Stimulated activated CD4-positive, alpha-beta T cell treated with anti-CD3 and anti-CD28 coated beads, TNF-alpha, amount 100 ng/mL, for 48 hours (primary cell): ENCODE measurements around the gene GUCY2C.
"Not testable (repeated sequence)": the region's sequence is repeated elsewhere in the genome, so short reads cannot be mapped to it uniquely, and the experiment has no call there.

Source experiments
- DNase-seq, 3 donors: peaks; one replicate each; pipeline ENCODE4 v3.0.0-alpha.2; 2020; ENCODE audit warnings: low read depth in 3 of 3

GUCY2C gene

DNA sequence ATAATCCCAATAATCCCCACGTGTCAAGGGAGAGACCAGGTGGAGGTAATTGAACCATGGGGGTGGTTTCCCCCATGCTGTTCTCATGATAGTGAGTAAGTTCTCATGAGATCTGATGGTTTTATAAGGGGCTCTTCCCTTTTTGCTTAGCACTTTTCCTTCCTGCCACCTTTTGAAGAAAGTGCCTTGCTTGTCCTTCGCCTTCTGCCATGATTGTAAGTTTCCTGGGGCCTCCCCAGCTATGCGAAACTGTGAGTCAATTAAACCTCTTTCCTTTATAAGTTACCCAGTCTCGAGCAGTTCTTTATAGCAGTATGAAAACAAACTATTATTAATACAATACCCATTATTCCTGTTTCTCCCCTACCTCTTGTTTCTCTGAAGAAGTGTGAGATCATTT is 14.2 kb downstream of the GUCY2C start:
- DNase-seq, result not testable (repeated sequence)

DNA sequence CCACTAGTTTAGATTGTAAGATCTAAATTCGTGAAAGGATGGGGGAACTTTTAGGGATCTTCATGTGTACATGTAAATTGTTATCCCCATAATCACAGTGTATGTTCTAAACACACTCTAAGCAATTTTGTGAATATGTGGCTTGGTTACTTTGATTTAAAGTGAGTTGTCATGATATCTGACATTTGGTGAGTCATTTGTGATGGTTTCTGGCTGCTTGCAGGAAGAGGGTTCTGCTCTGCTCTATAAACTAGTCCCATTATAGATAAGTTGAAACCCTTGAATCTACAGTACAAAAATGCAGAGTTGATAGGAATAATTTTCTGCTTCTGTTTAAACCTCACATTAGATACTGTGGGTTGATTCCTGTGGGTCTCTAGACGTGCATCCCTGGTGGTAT is 14.8 kb downstream of the GUCY2C start:
- DNase-seq, result no peak

DNA sequence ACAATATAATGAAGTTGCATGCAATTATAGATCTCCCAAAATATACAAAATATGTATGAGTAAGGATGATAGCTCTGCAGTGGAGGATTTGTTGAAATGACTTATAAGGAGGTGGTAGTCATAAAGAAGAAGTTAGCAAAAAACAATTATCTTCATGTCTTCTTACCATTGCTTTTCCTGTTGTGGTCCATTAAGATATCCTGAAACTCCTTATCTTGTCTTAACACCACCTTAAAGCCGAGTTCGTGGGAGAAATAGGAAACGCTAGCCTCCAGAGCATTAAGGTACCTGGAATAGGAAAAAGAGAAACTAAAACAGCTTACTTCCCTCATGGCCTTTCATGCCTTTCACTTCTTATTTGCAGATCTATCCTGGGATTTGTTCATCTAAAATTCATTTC is 15.2 kb downstream of the GUCY2C start:
- DNase-seq, result no peak

DNA sequence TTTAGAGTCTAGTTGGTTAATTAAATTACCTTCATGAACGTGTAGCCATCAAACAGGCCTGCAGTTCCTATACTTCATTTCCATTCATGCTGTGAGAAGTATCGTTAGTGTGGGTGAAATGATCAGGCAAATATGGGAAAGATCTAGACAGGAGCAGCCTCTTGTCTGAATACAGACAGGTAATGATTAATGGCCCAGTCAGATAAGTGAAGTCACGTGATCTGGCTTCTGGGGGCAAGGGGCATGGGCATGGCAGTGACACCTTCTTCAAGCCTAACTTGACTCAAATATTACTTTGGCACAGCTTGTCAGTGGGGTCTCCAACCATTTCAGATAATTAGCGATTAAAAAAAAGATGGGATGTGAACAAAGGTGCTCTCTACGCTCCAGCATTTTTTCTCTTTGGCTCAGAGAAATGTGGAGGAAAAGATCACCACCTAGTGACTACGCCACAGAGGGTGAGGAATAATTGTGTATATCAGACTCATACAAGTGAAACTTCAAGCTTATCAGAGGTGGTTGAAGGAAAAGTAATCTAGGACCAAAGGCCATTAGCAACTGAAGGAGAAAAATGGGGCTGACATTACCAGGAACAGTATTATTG is 17.8 kb downstream of the GUCY2C start:
- DNase-seq, result no peak

DNA sequence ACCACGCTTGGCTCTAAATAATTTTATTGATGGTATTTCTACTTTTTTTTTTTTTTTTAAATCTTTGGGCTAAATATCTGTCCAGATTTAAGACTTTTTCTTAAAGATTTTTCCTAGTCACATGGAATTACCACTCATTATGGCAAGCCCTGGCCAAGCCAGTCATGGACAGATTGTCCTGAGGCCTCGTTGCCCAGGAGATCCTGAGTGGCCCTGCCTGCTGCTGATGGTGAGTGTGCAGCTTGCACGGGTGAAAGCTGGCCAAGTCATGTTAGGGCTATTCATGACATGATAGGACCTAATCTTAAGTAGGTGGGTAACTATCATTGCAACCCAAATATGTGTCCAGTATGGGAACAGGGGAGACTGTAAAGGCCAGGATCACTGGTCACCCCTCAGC is 27.8 kb downstream of the GUCY2C start:
- DNase-seq, result no peak

DNA sequence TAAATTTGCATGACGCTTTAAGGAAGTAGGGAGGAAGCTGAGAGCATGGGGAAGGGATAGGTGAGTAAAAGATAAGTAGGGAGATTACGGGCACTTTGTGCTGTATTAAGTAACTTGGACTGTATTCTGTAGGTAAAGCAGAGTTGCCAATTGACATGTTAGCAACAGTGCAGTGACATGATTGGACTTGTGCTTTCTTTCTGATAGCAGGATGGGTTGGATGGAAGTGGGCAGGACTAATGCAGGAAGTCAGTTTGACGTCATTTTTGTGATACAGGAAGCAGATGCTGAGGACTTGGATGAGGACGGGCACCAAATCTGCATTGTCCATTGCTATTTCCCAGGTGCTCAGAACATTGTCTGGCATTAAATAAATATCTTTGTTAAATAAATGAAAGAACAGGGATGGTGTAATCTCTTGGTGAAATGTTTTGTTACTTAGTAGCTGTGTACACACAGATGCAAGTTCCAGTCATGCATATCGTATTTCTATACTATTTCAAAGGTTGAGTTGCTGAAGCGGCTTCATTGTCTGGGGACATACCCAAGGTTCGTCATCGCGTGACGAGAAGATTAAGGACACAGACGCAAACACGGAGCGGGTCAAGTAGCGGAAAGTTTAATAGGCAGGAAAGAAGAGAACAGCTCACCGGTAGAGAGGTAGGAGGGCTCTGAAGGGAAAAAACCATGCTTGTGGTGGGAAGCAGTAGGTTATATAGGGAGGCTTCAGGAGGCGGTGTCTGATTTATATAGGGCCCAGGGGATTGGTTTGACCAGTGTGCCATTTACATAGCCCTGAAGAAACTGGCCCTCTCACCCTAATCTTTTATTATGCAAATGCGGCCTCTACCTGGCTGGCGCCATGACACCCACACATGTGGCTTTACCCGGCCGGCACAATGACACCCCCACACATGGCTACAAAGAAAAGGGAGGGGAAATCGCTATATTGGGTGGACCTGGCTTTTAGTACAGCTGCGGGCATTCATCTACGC is 30.7 kb downstream of the GUCY2C start:
- DNase-seq, result no peak

DNA sequence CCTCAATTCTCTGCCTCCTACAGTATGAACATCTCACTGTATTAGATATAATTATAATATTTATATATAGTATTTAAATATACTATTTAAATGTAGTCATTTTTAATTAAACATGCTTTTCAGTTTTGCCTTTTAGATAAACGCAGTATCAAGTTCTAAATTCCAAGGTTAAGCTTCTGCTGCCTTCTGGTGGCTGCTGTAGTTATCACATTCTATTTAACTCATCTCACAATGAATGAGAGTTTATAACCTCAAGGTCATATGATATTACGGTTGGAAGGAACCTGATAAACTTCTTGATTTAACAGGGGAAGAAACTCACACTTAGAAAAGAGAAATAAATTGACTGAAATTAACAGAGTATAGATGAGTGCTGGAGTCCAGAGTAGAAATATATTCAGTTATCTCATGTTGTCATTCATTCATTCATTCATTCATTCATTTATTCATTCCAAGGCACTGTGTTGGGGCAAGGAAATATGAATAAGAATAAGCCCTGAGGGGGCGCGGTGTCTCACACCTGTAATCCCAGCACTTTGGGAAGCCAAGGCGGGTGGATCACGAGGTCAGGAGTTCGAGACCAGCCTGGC is 31.9 kb downstream of the GUCY2C start:
- no peak for DNase-seq

DNA sequence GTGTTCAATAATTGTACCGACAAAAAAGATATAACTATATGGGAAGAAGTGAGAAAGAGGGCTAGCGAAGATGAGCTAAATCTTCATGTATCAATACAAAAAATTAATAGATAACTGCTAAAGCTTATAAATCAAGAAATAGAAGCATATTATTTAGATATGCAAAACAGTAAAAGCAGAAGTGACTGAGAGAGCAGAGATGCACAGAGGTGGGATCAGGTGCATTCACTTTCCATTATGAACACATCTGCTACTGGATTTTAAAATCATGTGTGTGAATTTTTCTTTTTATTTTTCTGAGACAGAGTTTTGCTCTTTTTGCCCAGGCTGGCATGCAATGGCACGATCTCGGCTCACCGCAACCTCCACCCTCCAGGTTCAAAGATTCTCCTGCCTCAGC is 33.4 kb downstream of the GUCY2C start:
- DNase-seq, result no peak

DNA sequence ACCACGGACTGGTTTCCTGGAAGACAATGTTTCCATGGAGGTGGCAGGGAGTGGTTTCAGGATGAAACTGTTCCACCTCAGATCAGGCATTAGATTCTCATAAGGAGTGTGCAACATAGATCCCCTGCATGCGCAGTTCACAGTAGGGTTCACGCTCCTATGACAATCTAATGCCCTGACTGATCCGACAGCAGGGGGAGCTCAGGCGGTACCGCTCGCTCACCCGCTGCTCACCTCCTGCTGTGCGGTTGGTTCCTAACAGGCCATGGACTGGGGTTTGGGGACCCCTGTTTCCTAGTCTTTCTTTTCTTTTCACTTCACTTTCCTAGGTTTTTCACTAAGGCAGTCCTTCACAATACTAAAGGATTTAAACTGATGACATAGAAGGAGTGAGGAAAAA is 39.6 kb downstream of the GUCY2C start:
- no peak for DNase-seq

DNA sequence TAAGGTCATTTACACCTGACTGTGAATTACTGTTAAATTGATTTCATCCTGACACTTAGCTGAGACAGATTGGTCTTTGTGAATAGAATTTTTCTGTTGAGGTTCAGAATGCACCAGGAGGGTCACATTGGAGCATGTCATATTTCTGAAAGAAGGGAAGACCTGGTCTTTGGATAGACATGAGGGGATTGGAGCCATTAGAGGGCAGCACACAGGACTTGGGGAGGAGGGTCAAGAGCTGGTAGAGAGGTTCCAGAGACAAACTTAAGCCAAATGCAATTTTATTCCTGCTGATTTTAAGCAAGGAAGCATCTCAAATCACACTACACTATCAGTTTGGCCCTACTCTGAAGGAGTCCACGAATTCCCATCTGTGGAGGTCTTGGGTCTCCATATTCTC is 41.1 kb downstream of the GUCY2C start:
- no peak for DNase-seq

DNA sequence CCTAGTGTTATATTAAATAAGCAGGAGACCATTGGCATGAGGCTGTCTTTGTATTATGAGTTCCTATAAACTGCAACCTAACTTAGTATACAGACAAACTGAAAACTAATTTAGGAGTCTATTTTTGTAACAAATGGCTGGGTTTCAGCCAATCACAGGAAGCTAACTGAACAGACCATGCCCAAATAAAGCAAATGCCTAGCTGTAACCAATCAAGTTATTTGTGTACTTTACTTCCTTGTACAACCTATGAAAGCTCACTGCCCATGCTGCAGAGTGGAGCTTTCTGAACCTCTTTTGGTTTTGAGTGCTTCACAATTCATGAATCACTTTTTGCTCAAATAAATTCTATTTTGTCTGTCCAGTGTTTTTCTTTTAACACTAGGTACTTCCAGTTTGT is 41.6 kb downstream of the GUCY2C start:
- no peak for DNase-seq

DNA sequence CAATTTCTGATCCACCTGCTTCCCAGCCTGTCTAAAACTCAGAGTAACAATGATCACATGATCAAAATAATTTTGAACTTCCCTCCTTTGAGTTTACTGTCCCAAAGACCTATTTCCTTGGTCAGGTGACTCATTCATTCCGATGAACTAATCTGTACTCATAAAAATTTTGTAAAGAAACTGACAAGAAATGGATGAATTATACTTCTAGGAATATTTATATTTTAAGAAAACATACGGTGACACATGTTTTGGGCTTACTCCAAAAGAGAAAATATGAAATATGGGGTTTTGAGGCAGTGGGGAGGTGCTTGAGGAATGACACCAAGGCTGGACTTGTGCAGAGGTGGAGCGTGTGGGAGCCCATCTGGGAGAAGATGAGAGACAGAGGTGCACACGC is 42.0 kb downstream of the GUCY2C start:
- DNase-seq, result no peak

DNA sequence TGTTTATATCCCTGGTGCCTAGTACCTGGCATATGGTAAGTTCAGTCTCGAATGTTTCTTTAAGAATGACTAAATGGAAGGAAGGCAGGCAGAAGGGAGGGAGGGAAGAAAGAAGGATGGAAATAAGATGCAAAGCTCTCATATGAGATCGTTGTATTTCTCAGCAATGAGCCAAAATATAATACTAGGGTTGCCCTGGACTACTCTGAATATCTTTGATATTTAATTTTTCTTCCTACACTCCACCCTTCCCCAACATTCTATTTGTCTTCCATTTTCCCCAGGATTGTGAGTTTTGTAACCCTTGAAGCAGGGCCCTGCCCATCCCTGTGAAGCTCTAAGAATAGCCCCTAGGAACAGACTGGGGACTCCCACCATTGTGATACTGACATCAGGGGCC is 43.9 kb downstream of the GUCY2C start:
- no peak for DNase-seq

DNA sequence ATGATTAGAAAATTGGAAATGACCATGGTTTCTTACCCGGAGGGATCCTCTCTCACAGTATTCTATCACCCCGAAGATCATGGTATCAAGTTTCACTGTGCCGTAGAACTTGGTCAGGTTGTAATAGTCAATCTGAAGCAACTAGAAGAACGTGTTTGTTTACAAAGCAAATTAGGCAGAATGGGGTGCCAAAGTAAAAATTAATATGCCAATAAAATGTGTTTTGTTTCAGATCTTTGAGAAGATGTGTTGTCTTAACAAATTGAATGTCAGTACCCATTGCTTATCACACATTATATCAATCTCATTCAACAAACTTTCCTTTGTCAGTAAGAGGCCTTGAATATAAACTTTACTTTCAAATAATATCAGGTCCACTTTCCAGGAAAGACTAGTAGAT is 45.0 kb downstream of the GUCY2C start:
- DNase-seq, result no peak

DNA sequence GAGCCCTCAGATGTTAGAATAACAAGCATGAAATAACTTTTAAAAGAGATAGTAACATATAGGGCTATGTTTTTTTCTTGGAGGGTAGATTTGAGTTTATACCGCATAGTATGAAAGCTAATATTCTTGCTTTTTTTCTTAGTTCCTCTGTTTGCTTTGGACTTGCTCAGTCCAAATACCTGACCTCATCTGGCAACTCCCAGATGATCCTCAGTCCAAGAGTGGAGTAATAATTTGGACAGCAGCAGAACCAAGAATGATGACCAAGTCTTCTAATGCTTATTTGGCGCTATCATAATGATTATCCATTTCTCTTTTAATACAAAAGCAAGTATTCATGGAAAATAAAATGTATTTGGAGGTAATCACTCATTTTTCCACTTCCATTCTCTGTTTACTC is 45.6 kb downstream of the GUCY2C start:
- no peak for DNase-seq

DNA sequence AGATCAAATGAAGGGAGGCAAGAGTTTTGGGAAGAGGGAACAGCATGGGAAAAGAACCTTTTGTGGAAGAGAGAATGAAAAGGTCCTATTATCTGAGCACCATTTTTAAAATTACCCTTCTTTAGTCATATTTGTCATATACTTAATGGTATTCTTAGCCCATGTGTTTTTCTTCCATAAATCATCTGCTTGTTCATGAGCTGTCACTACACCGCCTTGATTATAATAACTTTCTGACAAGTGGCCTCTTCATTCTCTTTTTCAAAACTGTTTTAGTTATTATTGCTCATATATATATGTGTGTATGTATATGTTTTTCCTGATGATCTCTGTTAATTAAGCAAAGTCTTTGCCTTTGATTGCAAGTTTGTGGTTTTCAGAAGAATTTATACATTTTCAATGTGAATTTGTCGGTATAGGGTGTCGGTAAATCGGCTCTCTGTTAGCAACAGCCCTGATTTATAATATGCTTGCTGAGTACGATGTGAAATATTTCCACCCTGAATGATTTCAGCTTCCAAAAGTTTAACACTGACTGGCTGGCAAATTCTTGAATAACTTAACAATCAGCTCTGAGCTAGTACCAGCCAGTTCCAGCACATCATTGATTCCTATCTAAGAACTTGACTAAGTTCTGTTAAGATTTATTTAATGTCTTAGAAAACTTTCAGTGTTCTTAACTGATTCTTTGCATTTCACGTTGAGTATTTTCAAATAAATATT is 49.2 kb downstream of the GUCY2C start:
- DNase-seq, result no peak

DNA sequence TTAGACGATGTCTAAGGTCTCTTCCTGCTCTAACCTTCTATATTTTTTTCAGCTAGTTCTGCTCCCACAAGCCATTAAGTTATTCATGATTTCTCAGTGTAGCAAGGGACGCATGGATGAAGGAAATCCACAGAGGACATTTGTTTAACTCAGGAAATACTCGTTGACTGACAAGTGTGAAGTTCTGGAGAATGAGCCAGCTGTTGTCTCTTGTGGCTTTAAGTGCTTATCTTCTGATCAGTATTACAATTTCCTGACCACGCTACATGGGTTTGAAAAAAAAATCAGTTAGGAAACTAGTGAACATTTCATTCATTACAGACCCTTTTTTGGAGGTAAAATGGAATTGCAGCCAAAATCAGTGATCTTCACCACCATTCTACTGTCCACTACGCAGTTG is 53.1 kb downstream of the GUCY2C start:
- no peak for DNase-seq

DNA sequence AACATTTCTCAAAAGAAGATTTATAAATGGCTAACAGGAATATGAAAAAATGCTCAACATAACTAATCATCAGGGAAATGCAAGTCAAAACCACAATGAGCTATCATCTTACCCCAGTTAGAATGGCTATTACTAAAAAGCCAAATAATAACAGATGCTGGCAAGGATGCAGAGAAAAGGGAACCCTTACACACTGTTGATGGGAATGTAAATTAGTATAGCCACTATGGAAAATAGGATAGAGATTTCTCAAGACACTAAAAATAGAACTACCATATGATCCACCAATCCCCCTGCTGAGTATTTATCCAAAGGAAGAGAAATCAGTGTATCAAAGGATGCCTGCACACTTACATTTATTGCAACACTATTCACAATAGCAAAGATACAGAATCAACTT is 58.3 kb downstream of the GUCY2C start:
- no peak for DNase-seq

DNA sequence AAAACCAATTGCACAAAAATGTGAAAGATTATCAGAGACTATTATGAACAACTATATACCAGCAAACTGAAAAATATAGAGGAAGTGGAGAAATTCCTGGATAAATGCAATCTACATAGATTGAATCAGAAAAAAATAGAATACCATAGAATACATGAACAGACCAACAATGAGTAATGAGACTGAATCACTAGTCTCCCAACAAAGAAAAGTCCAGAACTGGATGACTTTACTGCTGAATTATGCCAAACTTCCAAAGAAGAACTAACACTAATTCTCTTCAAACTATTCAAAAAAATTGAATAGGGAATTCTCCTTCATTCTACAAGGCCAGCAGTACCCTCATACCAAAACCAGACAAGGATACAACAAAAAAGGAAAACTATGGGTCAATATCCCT is 60.6 kb downstream of the GUCY2C start:
- DNase-seq, result no peak

DNA sequence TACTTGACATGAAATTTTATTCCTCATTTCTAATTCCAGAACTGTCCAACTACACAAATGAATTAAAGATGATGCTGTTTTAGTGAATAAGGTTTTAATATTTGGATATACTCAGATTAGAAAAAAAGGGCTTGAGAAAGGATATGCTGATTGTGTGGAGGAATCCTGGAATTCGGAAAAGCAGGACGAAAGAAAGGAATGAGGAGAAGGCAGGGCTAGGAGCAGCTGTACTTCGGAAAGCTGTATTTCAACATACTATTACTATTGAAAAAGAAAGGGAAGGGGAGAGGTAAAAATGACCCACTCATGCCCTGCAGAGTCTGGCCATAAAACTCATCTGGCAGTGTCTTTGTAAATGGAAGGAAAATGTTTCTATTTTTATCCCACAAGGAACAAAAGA is 65.6 kb downstream of the GUCY2C start:
- no peak for DNase-seq

DNA sequence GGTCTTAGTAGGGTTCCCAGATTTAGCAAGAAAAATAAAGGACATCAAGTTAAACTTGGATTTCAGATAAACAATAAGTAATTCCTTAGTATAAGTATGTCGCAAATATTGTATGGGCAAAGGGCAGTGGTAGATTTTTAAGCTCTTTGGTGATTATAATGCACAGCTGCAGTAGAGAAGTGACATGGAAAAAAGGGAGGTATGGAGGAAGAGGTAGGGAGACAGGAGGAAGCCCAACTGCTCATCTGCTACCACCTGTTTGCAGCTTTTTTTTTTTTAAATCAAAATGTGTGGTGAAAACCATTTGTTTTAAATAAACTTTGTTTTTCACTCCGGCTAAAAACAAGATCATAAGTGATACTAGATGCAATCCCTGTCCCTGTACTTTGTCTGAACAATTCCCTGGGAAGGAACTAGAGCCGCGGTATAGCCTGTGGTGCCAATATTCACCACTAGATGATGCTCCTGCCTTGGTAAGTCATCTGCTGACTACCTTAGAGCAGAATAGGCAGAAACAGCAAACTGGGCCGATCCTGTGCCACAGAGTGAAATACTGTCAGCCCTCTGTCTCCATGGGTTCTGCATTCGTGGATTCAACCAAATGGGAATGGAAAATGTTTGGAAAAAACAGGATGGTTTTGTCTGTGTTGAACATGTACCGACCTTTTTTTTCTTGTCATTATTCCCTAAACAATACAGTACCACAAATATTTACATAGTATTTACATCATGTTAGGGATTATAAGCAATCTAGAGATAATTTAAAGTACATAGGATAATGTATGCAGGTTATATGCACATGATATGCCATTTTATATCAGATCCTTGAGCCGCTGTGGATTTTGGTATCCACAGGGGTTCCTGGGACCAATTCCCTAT is 66.3 kb downstream of the GUCY2C start:
- DNase-seq, result peak; percentile 17 to 44 (median 35)
